ENCODE data around the gene ARL4A.

DNA sequence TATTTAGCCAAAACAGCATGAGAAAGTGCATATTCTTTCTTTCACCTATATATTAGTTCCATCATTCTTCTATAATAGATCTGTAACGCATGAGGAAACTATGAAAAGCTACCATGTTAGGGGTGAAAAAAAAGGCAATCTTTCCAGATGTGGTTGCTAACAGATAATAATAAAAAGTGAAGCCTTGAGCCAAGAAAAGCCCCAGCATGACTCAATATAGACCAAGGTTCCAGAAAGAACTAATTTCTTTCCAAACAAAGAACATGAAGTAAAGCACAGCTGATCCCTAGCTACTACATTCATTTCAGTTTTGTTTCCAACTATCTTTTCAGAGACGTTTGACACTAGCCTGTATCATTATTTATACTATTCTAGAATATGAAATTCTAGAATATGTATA lies 16.4 kb downstream of the ARL4A start:
- TF ChIP-seq, protein P1, sequence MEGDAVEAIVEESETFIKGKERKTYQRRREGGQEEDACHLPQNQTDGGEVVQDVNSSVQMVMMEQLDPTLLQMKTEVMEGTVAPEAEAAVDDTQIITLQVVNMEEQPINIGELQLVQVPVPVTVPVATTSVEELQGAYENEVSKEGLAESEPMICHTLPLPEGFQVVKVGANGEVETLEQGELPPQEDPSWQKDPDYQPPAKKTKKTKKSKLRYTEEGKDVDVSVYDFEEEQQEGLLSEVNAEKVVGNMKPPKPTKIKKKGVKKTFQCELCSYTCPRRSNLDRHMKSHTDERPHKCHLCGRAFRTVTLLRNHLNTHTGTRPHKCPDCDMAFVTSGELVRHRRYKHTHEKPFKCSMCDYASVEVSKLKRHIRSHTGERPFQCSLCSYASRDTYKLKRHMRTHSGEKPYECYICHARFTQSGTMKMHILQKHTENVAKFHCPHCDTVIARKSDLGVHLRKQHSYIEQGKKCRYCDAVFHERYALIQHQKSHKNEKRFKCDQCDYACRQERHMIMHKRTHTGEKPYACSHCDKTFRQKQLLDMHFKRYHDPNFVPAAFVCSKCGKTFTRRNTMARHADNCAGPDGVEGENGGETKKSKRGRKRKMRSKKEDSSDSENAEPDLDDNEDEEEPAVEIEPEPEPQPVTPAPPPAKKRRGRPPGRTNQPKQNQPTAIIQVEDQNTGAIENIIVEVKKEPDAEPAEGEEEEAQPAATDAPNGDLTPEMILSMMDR (IDR thresholded peaks at IDR 0.05), result no peak
- no peak for TF ChIP-seq ZFX (IDR thresholded peaks at IDR 0.05; ENCODE audit: borderline replicate concordance)

Data from 22Rv1 (cell line).